ENCODE results near the gene MAMSTR.
"Not testable (repeated sequence)": the region's sequence is repeated elsewhere in the genome, so short reads cannot be mapped to it uniquely, and the experiment has no call there.

The MAMSTR gene

GRCh38 chr19:48685583-48685982, 33.9 kb downstream of the MAMSTR start:
- DNase-seq, result no peak

- peak; percentile 50 for DNase-seq
Observed at GRCh38 chr19:48683349-48683748, 36.2 kb downstream of the MAMSTR start.

- peak; percentile 16 for DNase-seq
Observed at GRCh38 chr19:48681127-48681470, 38.4 kb downstream of the MAMSTR start.

- no peak for DNase-seq
Observed at GRCh38 chr19:48680436-48681126, 38.9 kb downstream of the MAMSTR start.

- DNase-seq, result not testable (repeated sequence)
Observed at GRCh38 chr19:48680006-48680405, 39.5 kb downstream of the MAMSTR start.

GRCh38 chr19:48678201-48678600, 41.3 kb downstream of the MAMSTR start:
- DNase-seq, result no peak

GRCh38 chr19:48676887-48677286, 42.6 kb downstream of the MAMSTR start:
- no peak for DNase-seq

GRCh38 chr19:48676487-48676886, 43.0 kb downstream of the MAMSTR start:
- DNase-seq, result no peak

- DNase-seq, result peak; percentile 77
Observed at GRCh38 chr19:48674921-48675824, 44.4 kb downstream of the MAMSTR start.

GRCh38 chr19:48674216-48674809, 45.2 kb downstream of the MAMSTR start:
- no peak for DNase-seq

- no peak for DNase-seq
Observed at GRCh38 chr19:48673436-48674100, 46.0 kb downstream of the MAMSTR start.

GRCh38 chr19:48672994-48673393, 46.5 kb downstream of the MAMSTR start, which contains the start of gene NTN5:
NTN5 (minus strand) TSS chr19:48673017; CDS start chr19:48670986, 2,031 bp downstream.
- DNase-seq, result no peak

- DNase-seq, result no peak
Observed at GRCh38 chr19:48671446-48671995, 48.0 kb downstream of the MAMSTR start.

- no peak for DNase-seq
Observed at GRCh38 chr19:48670699-48671445, 48.7 kb downstream of the MAMSTR start.

GRCh38 chr19:48669903-48670668, 49.4 kb downstream of the MAMSTR start:
- DNase-seq, result no peak

GRCh38 chr19:48668761-48669160, 50.8 kb downstream of the MAMSTR start:
- no peak for DNase-seq

GRCh38 chr19:48668332-48668731, 51.2 kb downstream of the MAMSTR start:
- DNase-seq, result no peak

GRCh38 chr19:48665786-48666185, 53.7 kb downstream of the MAMSTR start:
- DNase-seq, result no peak

- DNase-seq, result no peak
Observed at GRCh38 chr19:48664476-48664875, 55.0 kb downstream of the MAMSTR start.

- DNase-seq, result peak; percentile 20
Observed at GRCh38 chr19:48663667-48664066, 55.9 kb downstream of the MAMSTR start.
